ENCODE data around the gene LNP1. TPM values are rescaled to one million over a fixed set of nuclear protein-coding genes. Genes with fewer than 3 reads are reported as not detected.

Gene LNP1
- total and polyA plus RNA-seq, 2 of the 13 experiments (the other 11 are each of a cell fraction or from before 2014, with no cell fraction given): 3.6 to 7.0 TPM

DNA sequence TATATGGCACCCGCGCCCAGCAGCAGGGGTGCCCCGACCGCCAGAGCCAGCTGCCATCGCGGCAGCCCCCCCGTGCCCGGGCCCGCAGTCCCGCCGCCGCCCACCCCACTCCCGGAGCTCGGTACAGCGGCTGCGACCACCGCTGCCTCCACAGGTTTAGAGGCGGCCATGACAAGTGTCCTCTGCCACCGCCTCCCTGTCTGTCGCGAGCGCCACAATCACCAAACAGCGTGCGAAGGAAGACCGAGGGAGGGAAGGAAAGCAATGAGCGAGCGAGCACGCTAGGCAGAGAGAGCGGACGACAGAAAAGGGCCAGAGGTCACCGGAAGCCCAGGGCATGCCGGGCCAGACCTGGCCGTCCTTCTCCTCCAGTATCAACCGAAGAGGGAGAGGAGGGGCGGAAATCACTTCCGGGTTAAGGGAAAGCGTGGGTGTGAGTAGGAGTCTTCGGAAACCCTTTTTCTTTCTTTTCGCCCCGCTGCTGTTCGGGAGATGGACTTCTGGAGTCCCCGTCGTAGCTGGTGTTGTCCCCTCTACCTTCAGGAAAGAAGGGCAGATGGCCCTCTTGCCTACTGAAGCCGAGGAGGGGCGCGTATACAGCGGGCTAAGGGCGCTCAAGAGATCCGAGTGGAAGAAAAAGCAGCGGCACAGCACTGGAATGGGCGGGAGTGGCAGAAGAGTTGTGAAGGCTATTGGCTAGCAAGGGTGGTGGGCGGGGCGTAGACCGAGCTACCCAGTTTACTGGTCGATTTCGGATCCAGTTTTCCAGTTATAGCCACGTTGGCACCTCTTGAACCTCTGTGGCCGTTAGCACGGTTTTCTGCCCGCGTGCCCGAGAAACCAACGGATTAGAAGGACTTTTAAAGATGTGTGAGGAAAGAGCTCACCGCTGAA, at the start of gene LNP1, which contains the start of gene TOMM70 (continued):
- TF ChIP-seq, protein P1, sequence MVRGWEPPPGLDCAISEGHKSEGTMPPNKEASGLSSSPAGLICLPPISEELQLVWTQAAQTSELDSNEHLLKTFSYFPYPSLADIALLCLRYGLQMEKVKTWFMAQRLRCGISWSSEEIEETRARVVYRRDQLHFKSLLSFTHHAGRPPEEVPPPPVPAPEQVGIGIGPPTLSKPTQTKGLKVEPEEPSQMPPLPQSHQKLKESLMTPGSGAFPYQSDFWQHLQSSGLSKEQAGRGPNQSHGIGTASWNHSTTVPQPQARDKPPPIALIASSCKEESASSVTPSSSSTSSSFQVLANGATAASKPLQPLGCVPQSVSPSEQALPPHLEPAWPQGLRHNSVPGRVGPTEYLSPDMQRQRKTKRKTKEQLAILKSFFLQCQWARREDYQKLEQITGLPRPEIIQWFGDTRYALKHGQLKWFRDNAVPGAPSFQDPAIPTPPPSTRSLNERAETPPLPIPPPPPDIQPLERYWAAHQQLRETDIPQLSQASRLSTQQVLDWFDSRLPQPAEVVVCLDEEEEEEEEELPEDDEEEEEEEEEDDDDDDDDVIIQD (CRISPR knock-in tag; IDR thresholded peaks at IDR 0.05; ENCODE audit: low read depth): peak; percentile 16; the same call in 1 of the 2 replicates
- peak; percentile 24; the same call in 1 of the 2 replicates for TF ChIP-seq ZNF335 (CRISPR knock-in tag; IDR thresholded peaks at IDR 0.05)
- TF ChIP-seq PHF21A (CRISPR knock-in tag; IDR thresholded peaks at IDR 0.05): peak; percentile 87
- no peak for TF ChIP-seq MEIS1 (CRISPR knock-in tag; IDR thresholded peaks at IDR 0.05; ENCODE audit: borderline replicate concordance)
- no peak for TF ChIP-seq TAF15 (IDR thresholded peaks at IDR 0.05; ENCODE audit: low read depth, low read length, poor library complexity, severe bottlenecking)
- peak; percentile 70; the same call in 1 of the 2 replicates for TF ChIP-seq ZNF713 (CRISPR knock-in tag; IDR thresholded peaks at IDR 0.05)
- TF ChIP-seq KDM4B (CRISPR knock-in tag; IDR thresholded peaks at IDR 0.05): peak; percentile 48; the same call in 1 of the 2 replicates
- TF ChIP-seq, protein P2, sequence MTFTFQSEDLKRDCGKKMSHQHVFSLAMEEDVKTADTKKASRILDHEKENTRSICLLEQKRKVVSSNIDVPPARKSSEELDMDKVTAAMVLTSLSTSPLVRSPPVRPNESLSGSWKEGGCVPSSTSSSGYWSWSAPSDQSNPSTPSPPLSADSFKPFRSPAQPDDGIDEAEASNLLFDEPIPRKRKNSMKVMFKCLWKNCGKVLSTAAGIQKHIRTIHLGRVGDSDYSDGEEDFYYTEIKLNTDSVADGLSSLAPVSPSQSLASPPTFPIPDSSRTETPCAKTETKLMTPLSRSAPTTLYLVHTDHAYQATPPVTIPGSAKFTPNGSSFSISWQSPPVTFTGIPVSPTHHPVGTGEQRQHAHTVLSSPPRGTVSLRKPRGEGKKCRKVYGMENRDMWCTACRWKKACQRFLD (CRISPR knock-in tag; IDR thresholded peaks at IDR 0.05; ENCODE audit: borderline replicate concordance): no peak; the same call in none of the 2 replicates
- TF ChIP-seq, protein P3, sequence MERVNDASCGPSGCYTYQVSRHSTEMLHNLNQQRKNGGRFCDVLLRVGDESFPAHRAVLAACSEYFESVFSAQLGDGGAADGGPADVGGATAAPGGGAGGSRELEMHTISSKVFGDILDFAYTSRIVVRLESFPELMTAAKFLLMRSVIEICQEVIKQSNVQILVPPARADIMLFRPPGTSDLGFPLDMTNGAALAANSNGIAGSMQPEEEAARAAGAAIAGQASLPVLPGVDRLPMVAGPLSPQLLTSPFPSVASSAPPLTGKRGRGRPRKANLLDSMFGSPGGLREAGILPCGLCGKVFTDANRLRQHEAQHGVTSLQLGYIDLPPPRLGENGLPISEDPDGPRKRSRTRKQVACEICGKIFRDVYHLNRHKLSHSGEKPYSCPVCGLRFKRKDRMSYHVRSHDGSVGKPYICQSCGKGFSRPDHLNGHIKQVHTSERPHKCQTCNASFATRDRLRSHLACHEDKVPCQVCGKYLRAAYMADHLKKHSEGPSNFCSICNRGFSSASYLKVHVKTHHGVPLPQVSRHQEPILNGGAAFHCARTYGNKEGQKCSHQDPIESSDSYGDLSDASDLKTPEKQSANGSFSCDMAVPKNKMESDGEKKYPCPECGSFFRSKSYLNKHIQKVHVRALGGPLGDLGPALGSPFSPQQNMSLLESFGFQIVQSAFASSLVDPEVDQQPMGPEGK (CRISPR knock-in tag; IDR thresholded peaks at IDR 0.05): peak; percentile 36; the same call in 1 of the 2 replicates
- TF ChIP-seq ARID4A (CRISPR knock-in tag; IDR thresholded peaks at IDR 0.05; ENCODE audit: borderline replicate concordance): peak; percentile 93
- no peak for TF ChIP-seq TRIM24 (CRISPR knock-in tag; IDR thresholded peaks at IDR 0.05)
- TF ChIP-seq, protein P4, sequence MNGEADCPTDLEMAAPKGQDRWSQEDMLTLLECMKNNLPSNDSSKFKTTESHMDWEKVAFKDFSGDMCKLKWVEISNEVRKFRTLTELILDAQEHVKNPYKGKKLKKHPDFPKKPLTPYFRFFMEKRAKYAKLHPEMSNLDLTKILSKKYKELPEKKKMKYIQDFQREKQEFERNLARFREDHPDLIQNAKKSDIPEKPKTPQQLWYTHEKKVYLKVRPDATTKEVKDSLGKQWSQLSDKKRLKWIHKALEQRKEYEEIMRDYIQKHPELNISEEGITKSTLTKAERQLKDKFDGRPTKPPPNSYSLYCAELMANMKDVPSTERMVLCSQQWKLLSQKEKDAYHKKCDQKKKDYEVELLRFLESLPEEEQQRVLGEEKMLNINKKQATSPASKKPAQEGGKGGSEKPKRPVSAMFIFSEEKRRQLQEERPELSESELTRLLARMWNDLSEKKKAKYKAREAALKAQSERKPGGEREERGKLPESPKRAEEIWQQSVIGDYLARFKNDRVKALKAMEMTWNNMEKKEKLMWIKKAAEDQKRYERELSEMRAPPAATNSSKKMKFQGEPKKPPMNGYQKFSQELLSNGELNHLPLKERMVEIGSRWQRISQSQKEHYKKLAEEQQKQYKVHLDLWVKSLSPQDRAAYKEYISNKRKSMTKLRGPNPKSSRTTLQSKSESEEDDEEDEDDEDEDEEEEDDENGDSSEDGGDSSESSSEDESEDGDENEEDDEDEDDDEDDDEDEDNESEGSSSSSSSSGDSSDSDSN (CRISPR knock-in tag; IDR thresholded peaks at IDR 0.05): peak; percentile 73
